SKM-1 (cell line): ENCODE data around the gene TAAR9.
"Not testable (repeated sequence)": the region's sequence is repeated elsewhere in the genome, so short reads cannot be mapped to it uniquely, and the experiment has no call there.

Experiments used
- DNase-seq: peaks from one replicate; lab custom pipeline; 2025; ENCODE audit not compliant: unreplicated experiment; lab: John Stamatoyannopoulos, UW

The TAAR9 gene

GRCh38 chr6:132513831-132514545 lies 24.1 kb upstream of the TAAR9 start:
- no peak for DNase-seq

GRCh38 chr6:132515386-132515785 lies 22.7 kb upstream of the TAAR9 start:
- no peak for DNase-seq

- DNase-seq = no peak
Measured at GRCh38 chr6:132520953-132521352, 17.1 kb upstream of the TAAR9 start.

GRCh38 chr6:132524646-132525045 lies 13.4 kb upstream of the TAAR9 start:
- no peak for DNase-seq

- DNase-seq = no peak
Measured at GRCh38 chr6:132525866-132526265, 12.2 kb upstream of the TAAR9 start.

- no peak for DNase-seq
Measured at GRCh38 chr6:132526461-132526860, 11.6 kb upstream of the TAAR9 start.

- DNase-seq = no peak
Measured at GRCh38 chr6:132527791-132528190, 10.3 kb upstream of the TAAR9 start.

GRCh38 chr6:132530293-132530974 lies 7.6 kb upstream of the TAAR9 start:
- DNase-seq = peak; percentile 65

- not testable (repeated sequence) for DNase-seq
Measured at GRCh38 chr6:132534546-132534945, 3.5 kb upstream of the TAAR9 start.

- no peak for DNase-seq
Measured at GRCh38 chr6:132537145-132537544, 932 bp upstream of the TAAR9 start.

- no peak for DNase-seq
Measured at GRCh38 chr6:132544826-132545225, 6.7 kb downstream of the TAAR9 start.

- no peak for DNase-seq
Measured at GRCh38 chr6:132548746-132549463, 10.8 kb downstream of the TAAR9 start.

GRCh38 chr6:132551214-132551613 lies 13.1 kb downstream of the TAAR9 start:
- DNase-seq = no peak

- no peak for DNase-seq
Measured at GRCh38 chr6:132552372-132552771, 14.3 kb downstream of the TAAR9 start, which contains the start of gene TAAR8. TAAR8 (plus strand) TSS chr6:132552672; CDS start chr6:132552693, 21 bp downstream.

GRCh38 chr6:132560087-132560486 lies 22.0 kb downstream of the TAAR9 start:
- not testable (repeated sequence) for DNase-seq

GRCh38 chr6:132566404-132566803 lies 28.3 kb downstream of the TAAR9 start:
- no peak for DNase-seq

- no peak for DNase-seq
Measured at GRCh38 chr6:132567566-132567965, 29.5 kb downstream of the TAAR9 start.

- DNase-seq = no peak
Measured at GRCh38 chr6:132568611-132569010, 30.5 kb downstream of the TAAR9 start.

GRCh38 chr6:132569170-132569569 lies 31.1 kb downstream of the TAAR9 start:
- DNase-seq = no peak

GRCh38 chr6:132570221-132570777 lies 32.2 kb downstream of the TAAR9 start, which contains the start of gene TAAR6:
TAAR6 (plus strand) TSS chr6:132570322; CDS start chr6:132570322, 0 bp downstream.
- DNase-seq = no peak

- DNase-seq = peak; percentile 23
Measured at GRCh38 chr6:132571774-132572173, 33.7 kb downstream of the TAAR9 start.
